ENCODE results near the gene RNU1-2.
"Not testable (repeated sequence)": the region's sequence is repeated elsewhere in the genome, so short reads cannot be mapped to it uniquely, and the experiment has no call there.

The RNU1-2 gene

GRCh38 chr1:16888860-16889816 lies 6.6 kb upstream of the RNU1-2 start:
- peak; percentile 72 for DNase-seq

DNA sequence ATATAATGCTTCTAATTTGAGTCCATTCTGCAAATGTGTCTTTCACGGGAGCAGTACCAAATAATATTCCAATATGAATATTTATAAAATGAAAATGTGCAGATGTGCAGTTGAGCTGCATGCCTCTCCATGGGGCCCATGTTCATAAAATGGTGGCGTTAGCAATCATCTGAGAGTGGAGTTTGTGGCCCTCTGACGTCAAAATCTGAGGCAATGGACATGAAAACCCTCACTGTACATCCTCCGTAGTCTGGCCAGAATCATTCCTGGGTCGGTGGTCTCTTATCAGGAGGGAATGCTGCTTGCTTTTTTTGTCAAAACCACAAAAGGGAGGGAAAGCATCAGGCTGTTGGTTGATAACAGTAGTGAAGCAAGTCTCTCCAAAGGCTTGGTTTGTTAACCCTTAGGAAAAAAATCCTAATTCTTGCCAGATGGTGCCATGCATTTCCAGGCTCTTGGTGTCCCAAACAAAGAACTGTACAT lies 5.2 kb upstream of the RNU1-2 start:
- not testable (repeated sequence) for DNase-seq

DNA sequence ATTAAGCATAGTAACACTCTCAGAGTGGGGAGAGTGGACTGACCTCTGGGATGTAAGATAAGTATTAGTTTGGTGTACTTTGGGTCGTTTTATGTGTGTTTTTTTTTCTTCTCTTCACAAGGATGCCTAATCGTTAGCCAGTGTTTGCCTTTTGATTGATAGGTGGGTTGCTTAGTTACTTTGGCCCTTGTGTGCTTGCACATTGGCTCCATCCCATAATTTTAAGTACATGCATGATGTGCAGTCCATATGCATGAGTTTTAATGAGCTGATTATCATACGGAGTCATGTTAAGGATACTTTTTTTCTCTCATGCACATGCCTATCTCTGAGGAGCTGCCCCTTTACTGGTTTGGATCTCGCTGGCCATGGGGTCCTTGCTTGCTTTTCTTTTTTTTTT lies 4.7 kb upstream of the RNU1-2 start:
- not testable (repeated sequence) for DNase-seq

DNA sequence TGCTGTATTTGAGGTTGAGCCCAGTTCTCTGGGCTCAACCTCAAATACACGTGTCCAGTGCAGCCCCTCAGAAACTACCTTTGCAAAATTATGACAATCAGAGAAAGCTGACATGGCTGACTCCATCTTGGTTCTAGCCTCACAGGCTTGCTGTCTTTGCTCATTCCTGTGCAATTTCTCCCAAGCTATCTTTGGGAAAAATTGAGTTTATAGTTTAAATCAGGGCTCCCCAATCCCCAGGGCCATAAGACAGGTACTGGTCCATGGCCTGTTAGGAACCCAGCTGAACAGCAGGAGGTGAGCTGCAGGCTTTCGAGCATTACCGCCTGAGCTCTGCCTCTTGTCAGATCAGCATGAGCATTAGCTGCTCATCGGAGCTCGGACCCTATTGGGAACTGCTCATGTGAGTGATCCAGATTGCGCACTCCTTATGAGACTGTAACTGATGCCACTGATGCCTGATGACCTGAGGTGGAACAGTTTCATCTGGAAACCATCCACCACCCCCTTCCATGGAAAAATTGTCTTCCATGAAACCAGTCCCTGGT lies 2.7 kb upstream of the RNU1-2 start:
- DNase-seq, result not testable (repeated sequence)

- DNase-seq, result not testable (repeated sequence)
Observed at GRCh38 chr1:16893796-16894195, 2.0 kb upstream of the RNU1-2 start.

DNA sequence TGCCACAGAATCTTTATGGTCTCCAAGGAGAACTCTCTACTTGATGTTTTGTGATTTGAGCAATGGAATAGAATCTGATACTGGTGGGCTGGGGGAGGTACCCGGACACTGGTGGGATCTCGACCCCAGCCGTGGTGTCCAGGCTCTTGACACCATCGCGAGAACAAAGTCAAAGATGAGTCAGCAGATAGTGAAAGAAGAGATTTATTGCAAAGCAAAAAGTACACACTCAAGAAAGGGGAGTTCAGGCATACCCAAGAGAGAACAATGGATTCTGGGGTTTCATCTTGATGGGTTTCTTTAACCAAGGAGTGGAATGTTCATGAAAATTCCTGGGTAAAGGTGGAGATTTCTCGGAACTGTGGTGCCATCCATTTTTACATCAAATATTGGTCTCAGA lies 1.4 kb upstream of the RNU1-2 start:
- DNase-seq, result not testable (repeated sequence)

GRCh38 chr1:16895233-16895597 lies 565 bp upstream of the RNU1-2 start:
- not testable (repeated sequence) for DNase-seq

- peak; percentile 85 for DNase-seq
Observed at GRCh38 chr1:16896316-16897055, 706 bp downstream of the RNU1-2 start.

- not testable (repeated sequence) for DNase-seq
Observed at GRCh38 chr1:16897653-16898052, 1.9 kb downstream of the RNU1-2 start.

- DNase-seq, result not testable (repeated sequence)
Observed at GRCh38 chr1:16898298-16898697, 2.5 kb downstream of the RNU1-2 start.

GRCh38 chr1:16899020-16899419 lies 3.2 kb downstream of the RNU1-2 start:
- not testable (repeated sequence) for DNase-seq

GRCh38 chr1:16900751-16901150 lies 5.0 kb downstream of the RNU1-2 start:
- no peak for DNase-seq

DNA sequence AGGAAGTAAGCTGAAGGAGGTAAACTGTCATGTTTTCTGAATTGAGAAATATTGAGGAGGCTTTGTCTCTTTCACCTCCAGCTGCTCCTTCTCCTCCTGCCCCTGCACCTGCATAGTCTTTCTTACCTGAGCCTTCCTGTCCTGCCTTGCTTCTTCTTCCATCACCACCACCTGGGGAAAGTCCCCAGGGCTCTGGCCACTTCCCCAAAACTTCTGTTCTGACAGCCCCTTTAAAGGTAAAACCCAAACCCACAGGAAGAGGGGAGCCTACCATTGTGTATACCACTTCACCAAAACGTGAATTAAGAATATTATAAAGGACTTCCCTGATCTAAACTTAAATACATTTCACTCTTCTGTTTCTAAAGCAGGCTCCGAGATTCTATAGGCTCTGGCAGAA lies 5.6 kb downstream of the RNU1-2 start:
- not testable (repeated sequence) for DNase-seq

GRCh38 chr1:16903054-16903453 lies 7.3 kb downstream of the RNU1-2 start:
- no peak for DNase-seq

GRCh38 chr1:16903458-16903796 lies 7.6 kb downstream of the RNU1-2 start:
- no peak for DNase-seq

DNA sequence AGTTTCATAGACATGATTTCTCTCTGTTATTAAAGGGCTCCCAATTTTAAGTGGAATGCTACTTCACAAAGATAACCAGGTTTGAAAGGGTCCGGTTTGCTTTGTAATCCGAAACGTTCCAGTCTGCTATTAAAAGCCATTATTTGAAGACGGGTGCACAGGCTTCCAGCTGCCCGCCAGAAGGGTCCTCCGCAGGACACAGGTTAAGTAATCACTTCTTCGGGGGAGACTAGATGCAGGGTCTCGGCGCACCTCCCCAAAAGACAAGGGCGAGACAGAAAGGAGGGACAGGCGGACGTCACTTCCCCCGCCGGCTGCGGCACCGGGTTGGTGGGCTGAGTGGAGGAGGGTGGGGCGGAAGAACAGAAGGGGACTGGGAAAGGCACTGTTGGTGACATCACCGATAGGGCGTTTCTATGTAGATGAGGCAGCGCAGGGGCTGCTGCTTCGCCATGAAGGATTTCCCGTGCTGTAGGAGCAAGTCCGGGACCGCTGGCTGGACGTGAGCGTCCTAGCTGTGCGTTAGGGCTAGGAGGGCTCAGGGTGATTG lies 8.9 kb downstream of the RNU1-2 start:
- DNase-seq, result peak; percentile 100

DNA sequence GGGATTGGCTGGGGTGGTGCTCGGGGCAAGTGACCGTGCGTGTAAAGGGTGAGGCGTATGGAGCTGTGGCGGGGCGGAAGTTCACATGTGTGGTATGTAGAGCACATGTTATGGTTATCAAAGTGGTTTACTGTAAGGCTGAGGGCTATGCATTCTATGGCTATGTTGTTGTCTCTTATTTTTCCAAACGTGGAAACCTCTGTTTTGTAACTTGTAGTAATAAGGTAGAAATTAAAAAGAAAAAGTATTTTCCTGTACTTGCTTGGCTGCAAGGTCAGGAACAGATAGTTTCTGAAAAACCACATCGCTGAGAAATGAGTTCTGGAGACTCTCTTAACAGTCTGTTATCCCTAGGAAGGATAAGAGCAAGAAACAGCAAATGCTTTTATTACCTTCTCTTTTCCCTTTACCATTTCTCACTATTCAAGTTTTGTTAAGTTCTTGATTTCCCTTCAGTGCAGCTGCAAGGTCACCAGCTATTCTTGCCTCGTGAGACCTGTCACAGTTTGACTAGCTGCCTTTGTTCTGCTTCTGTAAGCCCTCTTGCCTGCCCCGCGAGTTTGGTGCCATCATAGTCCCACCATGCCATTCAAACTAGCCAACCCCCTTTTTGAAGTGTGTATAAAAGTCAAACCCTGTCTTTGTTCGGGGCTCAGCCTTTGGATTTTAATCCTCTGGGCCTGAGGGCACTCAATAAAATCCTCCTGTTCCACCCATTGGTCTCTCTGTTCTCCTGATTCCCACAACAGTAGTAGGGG lies 9.5 kb downstream of the RNU1-2 start:
- peak; percentile 65 for DNase-seq

DNA sequence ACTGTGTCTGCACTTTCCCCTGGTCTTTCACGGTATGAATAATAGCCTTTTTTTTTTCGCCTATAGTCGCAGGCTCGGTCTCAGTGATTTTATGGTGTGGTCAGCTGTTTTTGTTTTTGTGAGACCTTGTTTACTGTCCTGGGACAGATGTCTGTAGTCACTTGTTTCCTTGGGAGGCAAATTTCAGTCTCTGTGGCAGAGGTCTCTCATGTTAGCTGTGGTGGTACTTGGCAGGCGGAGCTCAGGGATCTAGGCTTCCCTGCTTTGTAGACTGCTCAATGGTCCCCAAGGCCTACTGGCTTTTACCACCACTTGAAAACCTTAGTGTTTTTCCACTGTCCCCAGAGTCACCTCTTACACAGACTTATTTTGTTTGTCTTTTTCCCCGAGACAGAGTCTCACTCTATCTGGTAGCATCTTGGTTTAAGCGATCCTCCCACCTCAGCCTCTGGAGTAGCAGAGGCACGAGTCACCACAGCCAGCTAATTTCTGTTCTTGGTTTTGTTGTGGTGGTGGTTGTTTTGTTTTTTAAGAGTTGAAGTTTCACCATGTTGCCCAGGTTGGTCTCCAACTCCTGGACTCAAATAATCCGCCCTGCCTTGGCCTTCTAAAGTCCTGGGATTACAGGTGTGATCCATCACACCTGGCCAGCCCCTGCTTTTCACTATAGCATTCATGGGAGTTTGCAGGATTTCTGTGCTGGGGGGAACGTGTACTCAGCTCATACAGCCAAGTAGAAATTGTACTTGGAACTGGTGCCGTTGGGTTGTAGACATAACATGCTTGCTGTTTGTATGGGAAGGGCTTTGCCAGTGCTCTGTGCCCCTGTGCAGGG lies 10.3 kb downstream of the RNU1-2 start:
- no peak for DNase-seq

DNA sequence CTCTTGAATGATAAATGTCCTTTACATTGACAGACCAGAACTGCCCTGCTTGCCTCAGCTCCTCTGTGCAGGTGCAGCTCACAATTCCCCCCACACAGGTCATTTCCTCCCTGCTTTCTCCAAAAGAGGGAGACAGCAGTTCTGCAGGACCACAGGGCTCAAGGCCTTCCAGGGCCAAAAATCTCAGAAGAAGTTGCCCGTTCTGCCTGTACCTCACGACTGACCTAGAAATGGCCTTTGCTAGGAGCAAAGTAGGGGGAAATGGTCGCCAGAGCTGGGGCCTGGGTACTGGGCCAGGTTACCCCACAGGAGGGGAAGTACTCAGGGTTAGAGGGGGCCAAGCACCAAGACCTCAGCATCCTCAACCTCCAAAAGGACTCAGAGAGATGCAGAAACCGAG lies 11.1 kb downstream of the RNU1-2 start:
- no peak for DNase-seq

GRCh38 chr1:16907870-16908758 lies 12.3 kb downstream of the RNU1-2 start:
- DNase-seq, result no peak

Data from CD4-positive, alpha-beta T cell treated with Interleukin-17A for 1 hour (primary cell).